IPS DF 6.9 (cell line): ENCODE measurements around the gene IMMP2L.

Source experiments
- DNase-seq: peaks from one replicate; pipeline ENCODE4 v3.0.0-alpha.2; 2013; ENCODE audit warnings: low read depth, low spot score
- H3K27ac ChIP-seq: one replicate; pipeline ENCODE4 v1.5.1; 2013; ENCODE audit warnings: low read length, control low read depth
- H3K27me3 ChIP-seq: 2 replicates; pipeline ENCODE4 v1.6.1; 2013; ENCODE audit warnings: mild to moderate bottlenecking, low read length; ENCODE audit not compliant: control insufficient read depth, insufficient read depth
- H3K36me3 ChIP-seq: 2 replicates; pipeline ENCODE4 v1.6.1; 2013; ENCODE audit warnings: low read length; ENCODE audit not compliant: control insufficient read depth, insufficient read depth
- H3K4me1 ChIP-seq: 2 replicates; pipeline ENCODE4 v1.6.1; 2013; ENCODE audit warnings: low read length; ENCODE audit not compliant: control insufficient read depth, insufficient read depth
- H3K4me3 ChIP-seq: 2 replicates; pipeline ENCODE4 v1.5.1; 2013; ENCODE audit warnings: mild to moderate bottlenecking, low read length
- H3K9me3 ChIP-seq: 2 replicates; pipeline ENCODE4 v1.6.1; 2013; ENCODE audit warnings: low read length, inconsistent platforms; ENCODE audit not compliant: control insufficient read depth, insufficient read depth
- WGBS: extraction: QIAGEN DNeasy Blood & Tissue Kit; methylation state at CpG from one replicate; pipeline ENCODE4 v1.1.7; 2013; ENCODE audit warnings: mixed read lengths, missing lambda C conversion rate; ENCODE audit not compliant: insufficient read length, insufficient coverage; 5-methylcytosine and 5-hydroxymethylcytosine counted together

IMMP2L gene

DNA sequence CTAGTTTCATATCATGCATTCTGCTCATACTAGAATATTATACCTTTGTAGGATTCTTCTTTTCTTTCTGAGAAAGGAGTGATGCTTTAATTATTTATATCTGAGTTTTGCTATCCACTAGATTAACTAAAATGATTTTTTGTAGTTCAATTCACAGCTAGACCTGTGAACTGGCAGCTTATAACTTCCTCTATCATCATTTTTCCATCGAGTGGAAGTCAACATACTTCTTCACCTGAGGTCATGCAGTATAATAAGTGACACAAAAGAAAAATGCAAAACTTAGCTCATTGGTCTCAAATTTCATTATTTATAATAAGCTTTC, 463.4 kb downstream of the IMMP2L start:
- no peak for DNase-seq
- Histone ChIP-seq H3K27ac (no peak overlapping the region), H3K36me3 (no peaks in the 10 kb centered on the region), H3K27me3 (no peaks in the 10 kb centered on the region), H3K9me3 (no peaks in the 10 kb centered on the region), H3K4me1 (no peaks in the 10 kb centered on the region; the same call in 1 of the 2 replicates), H3K4me3 (no peak overlapping the region)
- no CpG with 5 or more reads among the region's 1 CpG for whole genome bisulfite sequencing

DNA sequence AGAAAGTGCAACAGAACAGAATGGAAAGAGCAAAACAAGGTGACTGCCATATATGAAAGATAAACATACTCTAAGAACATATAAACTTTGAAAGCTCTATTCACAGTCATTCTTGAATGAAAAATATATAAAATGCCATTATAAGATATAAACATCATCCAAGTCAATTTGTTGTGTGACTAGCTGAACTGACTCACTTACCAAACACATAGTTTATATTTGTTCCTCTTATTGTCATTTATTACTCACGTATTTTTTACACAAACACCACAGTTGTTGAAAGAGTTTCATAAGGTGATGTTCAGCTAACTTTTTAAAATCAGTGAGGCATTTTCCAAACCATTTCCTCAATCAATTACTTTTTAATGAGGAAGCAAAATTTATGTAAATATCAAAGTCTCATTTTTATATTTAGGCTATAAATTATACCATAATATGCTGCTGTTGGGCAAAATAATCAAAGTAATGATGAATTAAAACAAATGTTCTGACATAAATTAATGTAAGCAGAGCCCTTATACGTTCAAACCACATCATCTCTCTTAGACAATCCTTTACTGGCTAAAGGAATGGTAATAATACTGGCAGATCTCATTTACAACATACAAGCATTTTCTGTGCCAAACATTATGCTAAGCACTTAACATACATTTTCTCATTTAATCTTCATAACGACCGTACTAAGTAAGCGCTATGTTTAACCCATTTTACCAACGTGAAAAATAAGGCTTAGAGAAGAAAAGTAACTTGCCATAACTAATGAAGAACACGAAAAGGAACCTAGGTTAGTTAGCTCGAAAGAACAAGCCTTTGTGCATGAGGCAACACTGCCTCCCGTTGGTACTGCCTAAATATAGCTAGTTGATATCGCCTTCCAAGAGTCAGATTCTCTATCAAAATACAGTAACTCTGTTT, 464.0 kb downstream of the IMMP2L start:
- no peaks in the 10 kb centered on the region; the same call in 1 of the 2 replicates for H3K4me1 ChIP-seq
- peak; percentile 25 for DNase-seq

DNA sequence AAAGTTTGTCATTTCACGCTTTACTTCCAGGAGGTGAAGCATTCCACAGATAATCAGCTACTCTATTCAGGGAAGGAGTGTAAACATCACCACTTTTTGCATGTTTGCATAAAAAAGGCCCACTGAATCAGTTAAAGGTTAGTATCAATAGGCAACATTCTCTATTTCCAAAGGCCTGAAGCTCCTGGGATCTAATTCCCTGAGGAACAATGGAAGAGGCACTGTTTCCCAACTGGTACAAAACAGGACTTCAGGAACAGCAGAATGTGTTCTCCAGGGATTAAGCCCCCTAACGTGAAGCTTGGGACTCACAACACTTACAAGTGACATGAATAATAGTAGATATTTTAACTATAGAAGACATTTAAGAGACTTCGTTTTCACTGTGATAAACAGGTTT, 465.3 kb downstream of the IMMP2L start:
- DNase-seq: peak; percentile 60

More for the DNA sequence above, 464.0 kb downstream of the IMMP2L start:
- Histone ChIP-seq H3K36me3 (no peaks in the 10 kb centered on the region), H3K9me3 (no peaks in the 10 kb centered on the region), H3K27ac (no peak overlapping the region), H3K4me3 (no peak overlapping the region), H3K27me3 (no peaks in the 10 kb centered on the region)
- no CpG with 5 or more reads among the region's 10 CpGs for WGBS

DNA sequence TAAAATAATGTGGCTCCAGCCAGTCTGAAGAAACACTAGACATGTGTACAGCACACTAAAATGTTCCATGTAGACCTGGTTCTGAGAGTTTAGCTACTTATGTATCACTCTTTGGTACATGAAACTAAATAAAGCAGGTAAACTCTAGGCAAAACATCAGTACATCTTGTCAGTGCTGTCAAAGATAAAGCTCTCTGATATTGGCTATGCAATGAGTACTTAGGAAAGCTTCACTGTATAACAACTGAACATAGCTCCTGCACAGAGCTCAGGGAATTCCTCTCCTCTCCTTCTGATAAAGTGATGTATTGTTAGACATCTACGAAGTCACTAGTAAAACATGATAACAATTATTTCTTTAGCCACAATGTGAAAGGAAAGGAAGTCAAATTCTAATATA, 467.9 kb downstream of the IMMP2L start:
- Histone ChIP-seq H3K4me1 (peaks cover 4% of the 10 kb centered on the region; the same call in 1 of the 2 replicates), H3K27ac (no peak overlapping the region), H3K4me3 (no peak overlapping the region), H3K36me3 (no peaks in the 10 kb centered on the region), H3K27me3 (no peaks in the 10 kb centered on the region), H3K9me3 (no peaks in the 10 kb centered on the region)
- DNase-seq: no peak
- no CpG with 5 or more reads among the region's 1 CpG for WGBS

More for the DNA sequence above, 465.3 kb downstream of the IMMP2L start:
- H3K4me3 ChIP-seq: no peak overlapping the region
- H3K9me3 ChIP-seq: no peaks in the 10 kb centered on the region
- H3K27ac ChIP-seq: no peak overlapping the region
- no peaks in the 10 kb centered on the region for H3K27me3 ChIP-seq
- peaks cover under 1% of the 10 kb centered on the region; the same call in 1 of the 2 replicates for H3K4me1 ChIP-seq
- WGBS: no CpG with 5 or more reads among the region's 3 CpGs
- no peaks in the 10 kb centered on the region for H3K36me3 ChIP-seq

DNA sequence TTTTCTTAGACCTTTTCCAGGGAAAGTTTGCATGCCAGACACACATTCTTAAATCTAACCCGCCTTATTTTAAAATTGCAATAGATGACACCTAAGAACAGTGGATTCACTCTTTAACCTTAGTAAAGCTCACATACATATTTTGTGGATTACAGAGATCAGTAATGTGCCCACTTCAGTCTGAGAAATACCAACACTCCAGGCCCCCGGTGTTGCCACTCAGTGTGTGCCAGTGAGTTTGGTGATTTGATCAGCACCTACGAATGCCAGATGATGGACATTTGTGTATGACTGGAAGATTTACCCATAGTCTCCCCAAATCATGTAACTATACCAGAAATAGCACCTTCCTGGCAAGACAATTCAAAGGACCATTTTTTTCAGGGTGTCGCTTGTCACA, 468.8 kb downstream of the IMMP2L start:
- no peak for DNase-seq
- H3K9me3 ChIP-seq: no peaks in the 10 kb centered on the region
- H3K27me3 ChIP-seq: no peaks in the 10 kb centered on the region
- no CpG with 5 or more reads among the region's 4 CpGs for WGBS
- H3K4me1 ChIP-seq: peaks cover 4% of the 10 kb centered on the region; the same call in 1 of the 2 replicates
- H3K36me3 ChIP-seq: no peaks in the 10 kb centered on the region
- H3K27ac ChIP-seq: no peak overlapping the region
- no peak overlapping the region for H3K4me3 ChIP-seq

DNA sequence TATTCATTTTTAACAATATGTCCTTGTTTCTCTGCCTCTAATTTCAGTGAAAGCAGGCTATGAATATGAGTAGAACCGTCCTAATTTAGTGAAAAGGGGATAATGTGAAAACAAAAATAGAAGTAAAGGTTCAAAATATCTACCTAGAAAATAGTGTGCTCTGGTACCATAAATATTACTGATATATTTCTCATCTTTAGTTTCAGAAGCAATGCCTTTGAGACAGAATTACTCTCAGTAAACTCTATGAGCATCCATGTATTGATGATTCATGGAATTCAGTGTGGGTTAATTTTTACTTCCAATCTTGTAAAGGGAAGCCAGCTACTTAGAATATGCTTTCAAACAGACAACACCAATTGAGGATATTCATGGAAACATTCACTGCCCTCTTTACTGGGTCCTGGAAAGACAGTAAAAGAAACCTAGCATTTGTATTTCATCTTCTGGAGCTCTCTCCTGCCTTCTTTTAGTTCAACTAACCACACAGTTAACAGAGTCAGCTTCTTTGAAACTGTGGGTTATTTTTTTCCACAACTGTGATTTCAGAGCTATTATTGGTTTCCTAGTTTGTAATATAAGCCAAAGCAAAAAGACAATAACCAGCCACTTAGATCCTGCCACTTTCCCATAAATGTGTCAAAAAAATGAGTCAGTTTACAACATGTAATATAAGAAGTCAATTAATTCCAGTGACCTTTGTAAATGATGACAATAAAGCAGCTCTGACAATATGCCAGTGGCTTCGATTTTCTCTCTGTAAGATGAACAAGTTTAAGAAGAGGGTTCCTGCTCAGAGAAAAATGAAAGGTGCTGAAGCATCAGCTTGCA, 469.7 kb downstream of the IMMP2L start:
- H3K4me1 ChIP-seq: peaks cover 4% of the 10 kb centered on the region; the same call in 1 of the 2 replicates
- no peaks in the 10 kb centered on the region for H3K36me3 ChIP-seq
- no peaks in the 10 kb centered on the region for H3K27me3 ChIP-seq
- H3K27ac ChIP-seq: no peak overlapping the region
- no peak for DNase-seq
- H3K4me3 ChIP-seq: no peak overlapping the region
- WGBS: no CpG with 5 or more reads among the region's 2 CpGs
- H3K9me3 ChIP-seq: no peaks in the 10 kb centered on the region

DNA sequence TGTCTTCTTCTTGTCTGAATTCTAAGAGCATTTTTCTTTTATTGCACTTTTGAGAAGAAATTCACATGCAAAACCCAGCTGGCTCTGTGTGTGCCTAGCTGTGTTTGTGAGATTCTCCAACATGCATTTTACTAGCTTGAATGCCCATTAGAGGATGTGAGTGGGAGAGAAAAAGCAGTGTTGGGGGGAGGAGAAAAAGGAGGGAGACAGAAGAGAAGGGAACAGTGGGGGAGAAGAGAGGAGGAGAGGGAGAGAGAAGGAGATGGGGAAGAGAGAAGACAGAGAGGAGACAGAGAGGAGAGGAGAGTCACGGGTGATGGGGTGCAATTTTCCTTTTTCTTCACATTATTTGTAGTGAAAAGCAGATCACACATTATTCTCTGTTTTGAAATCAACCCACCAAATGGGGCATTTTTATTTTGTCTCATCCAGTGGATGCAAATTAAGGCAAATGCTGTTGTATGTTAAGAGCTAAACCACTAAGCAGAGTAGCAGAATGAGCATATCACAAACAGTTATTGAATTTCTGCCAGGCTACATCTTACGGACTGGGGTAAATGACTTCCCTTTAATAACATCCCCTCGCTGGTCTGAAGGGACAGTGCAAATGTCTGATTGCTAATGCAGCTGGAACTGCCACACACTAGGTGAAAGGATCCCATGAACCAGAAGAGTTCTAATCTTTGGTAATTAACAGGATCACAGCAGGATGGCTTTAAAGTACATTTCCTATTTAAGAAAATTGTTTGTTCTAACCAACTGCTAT, 470.5 kb downstream of the IMMP2L start:
- H3K9me3 ChIP-seq: no peaks in the 10 kb centered on the region
- no peak overlapping the region for H3K4me3 ChIP-seq
- no peak for DNase-seq
- H3K27ac ChIP-seq: no peak overlapping the region
- H3K36me3 ChIP-seq: no peaks in the 10 kb centered on the region
- H3K4me1 ChIP-seq: peaks cover 4% of the 10 kb centered on the region; the same call in 1 of the 2 replicates
- no peaks in the 10 kb centered on the region for H3K27me3 ChIP-seq
- WGBS: no CpG with 5 or more reads among the region's 3 CpGs

DNA sequence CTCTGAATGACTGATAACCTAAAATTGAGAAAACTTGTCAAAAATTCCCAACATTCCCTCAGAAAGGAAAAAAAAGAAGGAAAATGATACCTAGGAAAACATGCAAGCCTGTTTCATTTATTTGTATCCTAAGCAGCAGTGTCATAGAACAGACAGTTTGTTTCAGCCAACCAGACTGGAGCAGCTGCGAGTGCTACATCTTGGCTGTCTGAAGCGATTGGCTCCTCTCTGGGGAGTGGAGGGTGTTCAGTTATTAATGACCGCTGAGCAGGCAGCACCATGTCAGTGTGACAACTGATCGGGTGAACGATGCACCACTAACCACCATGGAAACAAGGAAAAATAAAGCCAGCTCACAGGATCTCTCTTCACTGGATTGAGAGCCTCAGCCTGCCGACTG, 471.4 kb downstream of the IMMP2L start, which contains the start of gene LRRN3:
LRRN3 (plus strand) TSS at position 282 of the 400 bp plus-strand sequence. CDS start 31,646 bp downstream, outside the sequence.
- Histone ChIP-seq H3K9me3 (no peaks in the 10 kb centered on the region), H3K27ac (no peak within 1 kb of the TSS), H3K27me3 (no peaks in the 10 kb centered on the region), H3K4me3 (no peak within 1 kb of the TSS), H3K36me3 (no peaks in the 10 kb centered on the region), H3K4me1 (peaks cover 4% of the 10 kb centered on the region; the same call in 1 of the 2 replicates)
- WGBS: no CpG with 5 or more reads among the region's 6 CpGs
- no peak for DNase-seq

DNA sequence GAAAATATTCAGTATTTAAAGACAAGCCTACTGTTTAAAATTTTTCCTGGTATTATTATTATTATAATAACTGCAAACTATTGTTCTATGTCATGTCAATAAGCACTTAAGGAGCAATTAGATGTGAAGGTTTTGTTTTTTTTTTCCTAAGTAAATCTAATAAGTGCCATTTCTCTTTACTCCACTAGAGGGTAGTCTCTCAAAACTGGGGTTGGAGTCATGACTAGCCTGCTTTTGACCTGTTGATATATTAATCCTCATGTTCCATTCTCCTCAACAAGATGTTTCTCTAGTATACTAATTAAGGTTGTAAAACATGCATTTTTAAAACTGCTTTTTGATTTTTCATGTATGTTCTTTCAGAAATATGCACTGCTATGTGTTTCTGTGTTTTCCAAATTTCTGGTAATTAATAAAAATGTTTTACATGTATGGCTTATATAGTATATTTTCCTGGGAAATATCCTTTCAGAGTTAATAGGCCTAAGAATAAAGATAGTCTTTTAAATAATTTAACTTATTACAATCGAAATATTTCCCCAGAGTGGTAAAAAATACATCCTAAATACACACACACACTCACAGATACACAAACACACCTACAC, 472.4 kb downstream of the IMMP2L start:
- H3K9me3 ChIP-seq: no peaks in the 10 kb centered on the region
- H3K4me1 ChIP-seq: peaks cover 4% of the 10 kb centered on the region; the same call in 1 of the 2 replicates
- no peak overlapping the region for H3K4me3 ChIP-seq
- no peaks in the 10 kb centered on the region for H3K36me3 ChIP-seq
- no peaks in the 10 kb centered on the region for H3K27me3 ChIP-seq
- DNase-seq: peak; percentile 16
- WGBS: no CpG with 5 or more reads among the region's 1 CpG
- H3K27ac ChIP-seq: no peak overlapping the region
